Measurements from ENCODE around the gene DCAF16.
"Not testable (repeated sequence)": the region's sequence is repeated elsewhere in the genome, so short reads cannot be mapped to it uniquely, and the experiment has no call there.

The DCAF16 gene

GRCh38 chr4:17810260-17811077 lies at the start of gene DCAF16, which contains the start of gene NCAPG:
Gene DCAF16 (minus strand): TSS chr4:17810757. CDS start chr4:17804141, 6,616 bp downstream.
Gene NCAPG (plus strand): TSS chr4:17810979. CDS start chr4:17811078, 99 bp downstream.
- DNase-seq, result peak; percentile 99

DNA sequence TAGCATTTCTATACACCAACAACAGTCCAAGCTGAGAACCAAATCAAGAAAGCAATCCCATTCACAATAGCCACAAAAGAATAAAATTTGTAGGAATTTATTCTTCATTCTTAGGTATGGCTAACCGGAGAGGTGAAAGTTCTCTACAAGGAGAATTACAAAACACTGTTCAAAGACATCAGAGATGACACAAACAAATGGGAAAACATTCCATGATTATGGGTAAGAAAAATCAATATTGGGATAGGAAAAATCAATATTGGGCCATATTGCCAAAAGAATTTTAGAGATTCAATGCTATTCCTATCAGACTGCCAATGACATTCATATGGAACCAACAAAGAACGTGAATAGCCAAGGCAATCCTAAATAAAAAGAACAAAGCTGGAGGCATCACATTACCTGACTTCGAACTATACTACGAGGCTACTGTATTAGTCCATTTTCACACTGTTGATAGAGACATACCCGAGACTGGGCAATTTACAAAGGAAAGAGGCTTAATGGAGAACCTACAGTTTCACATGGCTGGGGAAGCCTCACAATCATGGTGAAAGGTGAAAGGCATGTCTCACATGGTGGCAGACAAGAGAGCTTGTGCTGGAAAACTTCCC lies 49.3 kb upstream of the DCAF16 start:
- DNase-seq, result no peak

DNA sequence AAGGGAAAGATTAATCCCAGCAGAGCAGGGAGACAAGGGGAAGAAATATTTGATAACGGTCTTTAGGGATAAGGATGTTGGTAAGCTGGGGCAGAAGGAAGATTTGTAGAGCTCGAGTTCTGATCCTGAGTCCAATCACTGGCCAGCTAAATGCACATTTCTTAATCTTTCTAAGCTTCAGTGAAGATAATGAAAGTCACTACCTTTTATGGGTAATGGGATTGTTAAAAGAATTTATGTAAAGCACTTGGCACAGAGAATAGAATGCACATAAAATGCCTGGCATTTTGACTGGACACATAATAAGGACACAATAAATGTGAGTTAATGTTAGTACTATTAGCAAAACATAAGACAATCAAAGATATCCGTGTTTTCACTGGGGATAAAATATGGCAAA lies 43.5 kb upstream of the DCAF16 start:
- DNase-seq, result no peak

DNA sequence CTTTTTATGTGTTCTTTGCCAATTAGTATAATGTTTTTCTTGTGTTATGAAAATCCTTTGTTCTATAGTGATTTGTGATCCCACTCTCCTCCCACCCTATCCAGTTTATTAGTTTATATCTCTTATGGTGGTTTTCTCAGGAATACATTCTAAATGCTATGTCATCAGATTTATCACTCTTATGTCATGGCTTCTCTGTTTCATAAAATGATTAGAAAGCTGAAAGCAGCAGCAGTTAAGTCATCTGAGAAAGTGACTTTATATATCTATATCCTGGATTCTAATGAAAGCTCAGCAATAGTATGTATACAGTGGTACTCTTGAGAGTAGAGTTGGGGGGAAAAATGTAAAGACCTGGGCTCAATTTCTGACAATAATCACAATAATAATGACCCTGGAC lies 41.4 kb upstream of the DCAF16 start:
- DNase-seq, result no peak

GRCh38 chr4:17850295-17850694 lies 39.7 kb upstream of the DCAF16 start:
- not testable (repeated sequence) for DNase-seq

- DNase-seq, result no peak
These were observed 35.7 kb upstream of the DCAF16 start for GRCh38 chr4:17846266-17846665.

DNA sequence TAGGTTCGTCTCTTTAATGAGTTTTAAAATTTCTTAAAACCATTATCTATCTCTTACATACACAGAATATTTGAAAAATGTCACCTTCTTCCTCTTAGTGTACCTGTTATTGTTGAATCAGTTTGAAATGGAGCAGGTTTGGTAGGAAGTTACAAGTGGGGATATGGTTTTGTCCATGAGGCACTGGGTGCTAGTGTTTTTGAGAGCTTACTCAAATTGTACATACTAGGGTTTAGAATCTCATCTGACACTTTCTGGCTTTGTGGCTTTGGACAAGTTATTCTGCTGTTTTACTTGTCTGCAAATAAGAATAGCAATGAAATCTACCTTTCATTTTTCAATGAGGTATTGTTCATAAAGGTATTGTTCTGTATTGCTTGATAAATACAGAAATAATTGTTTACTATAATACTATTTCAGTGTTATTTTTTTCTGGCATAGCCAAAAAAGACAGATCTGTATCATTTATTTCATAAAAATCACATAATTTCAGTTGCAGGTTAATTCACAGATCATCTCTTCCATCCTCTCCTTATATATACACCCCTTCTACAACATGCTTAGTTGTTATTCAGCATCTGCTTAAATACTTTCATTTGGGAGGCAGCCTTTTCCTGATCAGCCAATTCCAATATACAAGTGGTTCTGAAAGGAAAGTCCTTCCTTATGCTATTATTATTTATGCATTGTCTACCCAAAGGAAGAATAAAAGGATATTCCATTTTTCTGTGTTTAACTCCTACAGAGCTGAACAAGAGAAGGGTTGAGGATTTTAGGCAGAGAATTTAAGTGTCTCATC lies 13.5 kb upstream of the DCAF16 start:
- DNase-seq, result no peak

DNA sequence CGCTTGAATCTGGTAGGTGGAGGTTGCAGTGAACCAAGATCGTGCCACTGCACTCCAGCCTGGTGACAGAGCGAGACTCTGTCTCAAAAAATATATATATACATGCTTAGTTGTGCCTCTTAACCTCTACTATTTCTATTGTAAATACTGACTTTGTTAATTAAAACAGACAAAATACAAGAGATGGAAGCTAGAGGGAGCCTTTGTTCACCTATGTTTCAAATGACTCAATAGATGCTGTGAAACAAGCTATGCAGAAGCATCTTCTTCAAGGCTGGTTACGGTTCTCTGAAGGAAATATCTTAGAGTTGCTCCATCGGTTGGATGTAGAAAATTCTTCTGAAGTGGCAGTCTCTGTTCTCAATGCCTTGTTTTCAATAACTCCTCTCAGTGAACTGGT lies 6.5 kb upstream of the DCAF16 start:
- DNase-seq, result peak; percentile 75

- no peak for DNase-seq
These were observed 5.6 kb upstream of the DCAF16 start for GRCh38 chr4:17816142-17816541.

DNA sequence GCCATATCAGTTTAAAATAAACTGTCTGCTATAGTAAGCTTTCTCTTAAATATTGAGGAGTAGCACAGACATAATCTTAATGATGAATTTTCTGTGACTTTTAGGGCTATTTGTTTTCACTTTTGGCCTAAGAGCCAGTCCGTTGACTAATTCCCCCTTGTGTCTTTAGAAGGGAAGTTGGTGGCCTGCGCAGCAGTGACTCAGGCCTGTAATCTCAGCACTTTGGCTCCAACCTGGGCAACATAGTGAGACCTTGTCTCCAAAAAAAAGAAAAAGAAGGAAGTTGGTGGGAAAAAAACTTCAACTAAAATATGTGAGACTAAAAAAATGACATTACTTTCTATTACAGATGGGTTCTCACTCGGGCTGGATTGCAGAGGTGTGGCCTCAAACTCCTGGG lies 3.6 kb upstream of the DCAF16 start:
- peak; percentile 46 for DNase-seq

GRCh38 chr4:17812801-17813200 lies 2.2 kb upstream of the DCAF16 start:
- DNase-seq, result no peak

- no peak for DNase-seq
These were observed 1.6 kb upstream of the DCAF16 start for GRCh38 chr4:17812125-17812524.

DNA sequence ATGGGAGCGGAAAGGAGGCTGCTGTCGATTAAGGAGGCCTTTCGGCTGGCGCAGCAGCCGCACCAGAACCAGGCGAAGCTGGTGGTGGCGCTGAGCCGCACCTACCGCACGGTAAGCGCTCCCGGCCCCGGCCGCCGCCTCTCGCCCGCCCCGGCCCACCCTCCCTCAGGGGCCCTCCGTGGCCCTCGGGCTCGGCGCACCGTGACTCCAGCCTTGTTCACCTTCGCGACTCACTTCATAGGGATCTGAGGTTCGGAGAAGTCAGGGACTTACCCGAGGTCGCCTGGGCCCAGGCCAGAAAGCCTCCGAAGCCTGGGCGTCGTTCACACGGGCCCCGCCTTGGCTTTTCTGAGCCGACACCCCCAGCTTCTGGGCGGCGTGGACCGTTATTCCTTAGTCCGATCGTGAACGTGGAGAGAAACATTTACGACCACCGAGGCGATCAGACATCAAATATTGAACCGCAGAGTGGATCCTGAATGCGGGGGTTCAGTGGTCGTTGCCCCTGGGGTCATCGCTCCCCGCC lies 584 bp upstream of the DCAF16 start:
- DNase-seq, result no peak

- no peak for DNase-seq
These were observed 890 bp downstream of the DCAF16 start for GRCh38 chr4:17809667-17810066.

- no peak for DNase-seq
These were observed 3.1 kb downstream of the DCAF16 start for GRCh38 chr4:17807446-17807845.

GRCh38 chr4:17805580-17806155 lies 4.9 kb downstream of the DCAF16 start:
- DNase-seq, result no peak

GRCh38 chr4:17797808-17798207 lies 12.7 kb downstream of the DCAF16 start:
- DNase-seq, result peak; percentile 33

GRCh38 chr4:17794730-17795129 lies 15.8 kb downstream of the DCAF16 start:
- no peak for DNase-seq

DNA sequence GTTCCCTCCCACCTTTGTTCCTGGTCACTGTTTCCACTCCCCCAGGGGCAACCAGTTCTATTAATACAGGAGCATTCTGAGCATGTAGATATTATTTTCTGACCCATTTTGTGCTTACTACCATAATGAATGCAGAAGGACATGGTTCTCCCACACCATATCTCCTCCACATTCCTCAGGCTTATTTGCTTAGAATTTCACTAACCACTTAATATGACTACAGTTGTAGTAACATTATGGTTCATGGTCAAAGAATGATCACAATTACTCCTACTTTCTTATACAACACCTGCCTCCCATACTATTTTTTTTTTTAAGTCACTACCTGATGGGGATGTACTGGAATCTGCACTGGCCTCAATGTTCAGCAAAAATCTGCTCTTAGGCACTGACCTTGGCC lies 21.6 kb downstream of the DCAF16 start:
- no peak for DNase-seq

DNA sequence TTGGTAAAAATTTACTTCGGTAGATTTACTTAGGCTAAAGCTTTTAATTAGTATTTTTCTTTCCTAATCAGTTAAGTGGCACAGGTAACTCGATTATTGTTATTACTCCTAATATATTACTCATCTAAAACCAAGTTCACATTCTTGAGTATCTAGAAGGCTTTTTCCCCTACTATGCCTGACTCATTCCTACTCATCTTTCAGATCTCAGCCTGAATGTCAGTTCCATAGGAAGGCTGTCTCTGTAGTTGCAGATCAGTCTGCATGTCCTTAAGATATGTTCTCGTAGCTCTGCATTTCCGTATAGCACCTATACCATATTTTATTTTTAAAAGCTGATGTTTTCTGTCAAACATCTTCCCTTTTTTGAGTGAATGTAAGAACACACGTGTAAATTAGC lies 23.2 kb downstream of the DCAF16 start:
- DNase-seq, result no peak

DNA sequence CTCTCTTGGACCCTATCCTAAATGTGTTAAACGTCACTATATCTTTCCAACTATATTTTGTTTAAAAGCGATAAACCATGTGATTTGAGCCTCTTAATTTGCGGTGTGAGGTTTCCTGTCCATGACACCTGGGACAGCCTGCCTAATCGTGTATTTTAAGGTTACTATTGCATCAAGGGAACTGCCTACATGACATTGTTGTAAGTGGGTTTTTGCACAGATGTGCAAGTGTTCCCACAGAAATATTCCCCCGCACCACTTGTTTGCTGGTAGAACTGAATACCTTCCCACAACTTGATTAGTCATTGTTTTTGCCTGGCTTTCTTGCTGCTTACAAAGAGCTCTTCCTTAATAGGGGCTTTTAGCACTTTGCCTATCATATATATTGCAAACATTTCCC lies 24.0 kb downstream of the DCAF16 start:
- no peak for DNase-seq

- no peak for DNase-seq
These were observed 24.7 kb downstream of the DCAF16 start for GRCh38 chr4:17785858-17786257.
